Measurements from ENCODE around the gene TEX2. TPM values are rescaled to one million over a fixed set of nuclear protein-coding genes. Genes with fewer than 3 reads are reported as not detected.

The TEX2 gene
- total and polyA plus RNA-seq, 2 of the 13 experiments (the other 11 are each of a cell fraction or from before 2014, with no cell fraction given) = 21.4 to 37.7 TPM

GRCh38 chr17:64145751-64146417 lies 117.2 kb downstream of the TEX2 start (continued):
- TF ChIP-seq U2AF2 (IDR thresholded peaks at IDR 0.05; ENCODE audit: low read depth, low read length) (peak; percentile 93; the same call in 1 of the 2 replicates), ZFY (CRISPR knock-in tag; IDR thresholded peaks at IDR 0.05) (peak; percentile 98), CEBPG (CRISPR knock-in tag; IDR thresholded peaks at IDR 0.05) (peak; percentile 55), TBP (CRISPR knock-in tag; IDR thresholded peaks at IDR 0.05) (0 out of 2 replicates have a peak, but pooled peaks have one; percentile 53), DNMT1 (CRISPR knock-in tag; IDR thresholded peaks at IDR 0.05) (no peak), ZUFSP (CRISPR knock-in tag; IDR thresholded peaks at IDR 0.05; ENCODE audit: borderline replicate concordance) (no peak), ZMYM2 (CRISPR knock-in tag; IDR thresholded peaks at IDR 0.05) (no peak; the same call in 1 of the 2 replicates), NAIF1 (CRISPR knock-in tag; IDR thresholded peaks at IDR 0.05; ENCODE audit: borderline replicate concordance) (peak; percentile 89), ZZZ3 (CRISPR knock-in tag; IDR thresholded peaks at IDR 0.05; ENCODE audit: borderline replicate concordance) (peak; percentile 97), ZNF24 (IDR thresholded peaks at IDR 0.05) (no peak; the same call in 1 of the 2 replicates), PHF21A (CRISPR knock-in tag; IDR thresholded peaks at IDR 0.05) (peak; percentile 59), ZFP1 (CRISPR knock-in tag; IDR thresholded peaks at IDR 0.05) (peak; percentile 92; the same call in 1 of the 2 replicates), ZBTB33 (CRISPR knock-in tag; IDR thresholded peaks at IDR 0.05) (peak; percentile 69; the same call in 1 of the 2 replicates), ZNF407 (CRISPR knock-in tag; IDR thresholded peaks at IDR 0.05; ENCODE audit: not compliant biosample characterization) (peak; percentile 53), ZNF17 (CRISPR knock-in tag; IDR thresholded peaks at IDR 0.05) (no peak), SNRNP70 (IDR thresholded peaks at IDR 0.05; ENCODE audit: low read depth, low read length) (no peak), SAFB2 (CRISPR knock-in tag; IDR thresholded peaks at IDR 0.05; ENCODE audit: borderline replicate concordance, low read depth) (peak; percentile 97), SIN3B (IDR thresholded peaks at IDR 0.05; ENCODE audit: low read length) (peak; percentile 64; the same call in 1 of the 2 replicates)

Measured in HepG2 (cell line).